GM12878 (cell line): ENCODE data around the gene HCN3. TPM values are rescaled to one million over a fixed set of nuclear protein-coding genes. Genes with fewer than 3 reads are reported as not detected.
A peak's percentile ranks its signal among the peaks of the same experiment; 100 is the strongest.

ENCODE experiments used
- BACH1 ChIP-seq: fragments of 450-650 bp; IDR thresholded peaks from 2 replicates; pipeline ENCODE4 v1.6.1; 2017; ENCODE audit warnings: mild to moderate bottlenecking, borderline replicate concordance
- CBX3 ChIP-seq: fragments of 200-600 bp; sonication (generic); IDR thresholded peaks from 2 replicates; pipeline ENCODE4 v1.6.1; 2016; ENCODE audit warnings: low read depth, borderline replicate concordance
- CHD4 ChIP-seq: fragments of 200-600 bp; sonication (generic); IDR thresholded peaks from 2 replicates; pipeline ENCODE4 v1.6.1; 2016; ENCODE audit warnings: mild to moderate bottlenecking
- HDGF ChIP-seq: fragments of 450-650 bp; IDR thresholded peaks from 2 replicates; pipeline ENCODE4 v1.6.1; 2016; ENCODE audit warnings: antibody characterized with exemption
- MEF2A ChIP-seq: IDR thresholded peaks from 2 replicates; pipeline ENCODE4 v1.6.1; 2011; ENCODE audit warnings: low read depth, mild to moderate bottlenecking, low read length, moderate library complexity; ENCODE audit not compliant: insufficient read depth
- NFXL1 ChIP-seq: fragments of 450-650 bp; IDR thresholded peaks from 2 replicates; pipeline ENCODE4 v1.6.1; 2017; ENCODE audit warnings: antibody characterized with exemption, mild to moderate bottlenecking, borderline replicate concordance
- NR2C2 ChIP-seq: IDR thresholded peaks from 2 replicates; pipeline ENCODE4 v1.6.1; 2011; ENCODE audit warnings: borderline replicate concordance, low read depth; ENCODE audit not compliant: control insufficient read depth, insufficient read length
- SMARCA5 ChIP-seq: fragments of 450-650 bp; IDR thresholded peaks from 2 replicates; pipeline ENCODE4 v1.6.1; 2017; ENCODE audit warnings: mild to moderate bottlenecking
- STAT3 ChIP-seq: IDR thresholded peaks from 2 replicates; pipeline ENCODE4 v1.6.1; 2011; ENCODE audit warnings: low read depth, low read length, improper control_type of control experiment
- ZSCAN29 ChIP-seq: fragments of 450-650 bp; IDR thresholded peaks from 2 replicates; pipeline ENCODE4 v1.6.1; 2017; ENCODE audit warnings: mild to moderate bottlenecking, moderate library complexity
- polyA plus RNA-seq, 11 experiments: library from polyadenylated mRNA; depleted of rRNA in 4 of 11; unstranded in 6 of 11; stranded (reverse) in 5 of 11; fragments of >200 nt; fragmentation: Nextera tagmentation in 4 of 11; fragmentation: Illumina TruSeq in 1 of 11; extraction: Ambion mirVana in 4 of 11; extraction: Trizol in 1 of 11; gene quantifications; 1 replicate in 1 of 11; 2 replicates in 10 of 11; pipeline versions ENCODE4 v1.2.1 to v1.2.3, GENCODE V29; 2011 to 2016; ENCODE audit warnings: inconsistent platforms in 2 of 11, missing spikeins in 2 of 11, low read depth in 1 of 11
- total RNA-seq, 4 experiments: library from RNA; depleted of rRNA in 3 of 4; stranded (reverse); fragments of >200 nt in 3 of 4; fragmentation: Illumina TruSeq in 1 of 4; extraction: Trizol in 1 of 4; gene quantifications; 2 replicates each; pipeline versions ENCODE4 v1.2.1 to v1.2.3, GENCODE V29; 2013 to 2021
- TF ChIP-seq, protein P1 (sequence below): fragments of 450-650 bp; formaldehyde crosslinking; IDR thresholded peaks from 2 replicates; pipeline ENCODE4 v1.4.0; 2022; ENCODE audit warnings: mild to moderate bottlenecking, moderate library complexity
- TF ChIP-seq, protein P2 (sequence below): fragments of 450-650 bp; IDR thresholded peaks from 2 replicates; pipeline ENCODE4 v1.6.1; 2017; ENCODE audit warnings: antibody characterized with exemption, mild to moderate bottlenecking, moderate library complexity
- TF ChIP-seq, protein P3 (sequence below): fragments of 450-650 bp; IDR thresholded peaks from 2 replicates; pipeline ENCODE4 v1.6.1; 2014; ENCODE audit warnings: mild to moderate bottlenecking
- TF ChIP-seq, protein P4 (sequence below): IDR thresholded peaks from 2 replicates; pipeline ENCODE4 v1.6.1; 2012; ENCODE audit warnings: improper control_type of control experiment, low read depth, low read length; ENCODE audit not compliant: insufficient replicate concordance
- TF ChIP-seq, protein P5 (sequence below): IDR thresholded peaks from 2 replicates; pipeline ENCODE4 v1.6.1; 2012; ENCODE audit warnings: low read depth, low read length, improper control_type of control experiment

HCN3 gene
- total and polyA plus RNA-seq, 10 of the 15 experiments (the other 5 are each of a cell fraction or from before 2014, with no cell fraction given) = 0.08 to 4.1 (median 1.8) TPM

DNA sequence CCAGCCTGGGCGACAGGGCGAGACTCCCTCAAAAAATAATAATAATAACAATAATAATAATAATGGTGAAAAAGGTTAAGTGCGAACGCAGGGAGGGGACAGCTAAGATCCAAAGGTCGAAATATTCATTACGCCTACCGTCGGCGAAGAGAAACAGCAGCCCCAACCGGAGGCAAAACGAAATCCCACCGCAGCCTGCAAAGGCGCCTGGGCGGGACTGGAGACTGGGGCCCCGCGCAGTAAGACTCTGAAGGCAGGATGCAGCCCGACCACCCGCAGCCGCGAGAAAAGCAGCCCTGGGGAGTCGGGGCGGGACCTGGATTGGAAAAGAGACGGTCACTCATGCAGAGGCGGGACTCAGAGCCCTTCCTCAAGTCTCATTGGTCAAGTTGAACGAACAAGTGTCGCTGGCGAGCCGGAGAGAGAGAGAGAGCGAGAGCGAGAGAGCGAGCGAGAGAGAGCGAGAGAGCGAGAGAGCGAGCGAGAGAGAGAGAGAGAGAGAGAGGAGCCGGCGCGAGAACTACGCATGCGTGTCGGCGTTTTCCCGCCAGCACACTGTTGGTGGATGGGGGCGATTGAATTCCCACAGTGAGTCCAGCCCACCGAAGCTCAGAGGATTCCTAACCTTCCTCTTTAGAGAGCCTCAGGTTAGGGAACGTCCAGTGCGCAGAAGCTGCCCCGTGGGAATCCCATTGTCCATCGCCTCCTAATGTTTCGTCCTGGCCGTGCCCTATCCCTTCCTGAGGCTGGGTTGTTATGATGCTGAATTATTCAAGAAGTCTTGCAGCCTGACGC lies 32.7 kb upstream of the HCN3 start (continued):
- TF ChIP-seq, protein P1, sequence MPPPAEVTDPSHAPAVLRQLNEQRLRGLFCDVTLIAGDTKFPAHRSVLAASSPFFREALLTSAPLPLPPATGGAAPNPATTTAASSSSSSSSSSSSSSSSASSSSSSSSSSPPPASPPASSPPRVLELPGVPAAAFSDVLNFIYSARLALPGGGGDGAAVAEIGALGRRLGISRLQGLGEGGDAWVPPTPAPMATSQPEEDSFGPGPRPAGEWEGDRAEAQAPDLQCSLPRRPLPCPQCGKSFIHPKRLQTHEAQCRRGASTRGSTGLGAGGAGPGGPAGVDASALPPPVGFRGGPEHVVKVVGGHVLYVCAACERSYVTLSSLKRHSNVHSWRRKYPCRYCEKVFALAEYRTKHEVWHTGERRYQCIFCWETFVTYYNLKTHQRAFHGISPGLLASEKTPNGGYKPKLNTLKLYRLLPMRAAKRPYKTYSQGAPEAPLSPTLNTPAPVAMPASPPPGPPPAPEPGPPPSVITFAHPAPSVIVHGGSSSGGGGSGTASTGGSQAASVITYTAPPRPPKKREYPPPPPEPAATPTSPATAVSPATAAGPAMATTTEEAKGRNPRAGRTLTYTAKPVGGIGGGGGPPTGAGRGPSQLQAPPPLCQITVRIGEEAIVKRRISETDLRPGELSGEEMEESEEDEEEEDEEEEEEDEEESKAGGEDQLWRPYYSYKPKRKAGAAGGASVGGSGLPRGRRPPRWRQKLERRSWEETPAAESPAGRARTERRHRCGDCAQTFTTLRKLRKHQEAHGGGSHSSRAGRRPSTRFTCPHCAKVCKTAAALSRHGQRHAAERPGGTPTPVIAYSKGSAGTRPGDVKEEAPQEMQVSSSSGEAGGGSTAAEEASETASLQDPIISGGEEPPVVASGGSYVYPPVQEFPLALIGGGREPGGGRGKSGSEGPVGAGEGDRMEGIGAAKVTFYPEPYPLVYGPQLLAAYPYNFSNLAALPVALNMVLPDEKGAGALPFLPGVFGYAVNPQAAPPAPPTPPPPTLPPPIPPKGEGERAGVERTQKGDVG (CRISPR knock-in tag) = no peak
- peak; percentile 92 for TF ChIP-seq SMARCA5
- TF ChIP-seq, protein P2, sequence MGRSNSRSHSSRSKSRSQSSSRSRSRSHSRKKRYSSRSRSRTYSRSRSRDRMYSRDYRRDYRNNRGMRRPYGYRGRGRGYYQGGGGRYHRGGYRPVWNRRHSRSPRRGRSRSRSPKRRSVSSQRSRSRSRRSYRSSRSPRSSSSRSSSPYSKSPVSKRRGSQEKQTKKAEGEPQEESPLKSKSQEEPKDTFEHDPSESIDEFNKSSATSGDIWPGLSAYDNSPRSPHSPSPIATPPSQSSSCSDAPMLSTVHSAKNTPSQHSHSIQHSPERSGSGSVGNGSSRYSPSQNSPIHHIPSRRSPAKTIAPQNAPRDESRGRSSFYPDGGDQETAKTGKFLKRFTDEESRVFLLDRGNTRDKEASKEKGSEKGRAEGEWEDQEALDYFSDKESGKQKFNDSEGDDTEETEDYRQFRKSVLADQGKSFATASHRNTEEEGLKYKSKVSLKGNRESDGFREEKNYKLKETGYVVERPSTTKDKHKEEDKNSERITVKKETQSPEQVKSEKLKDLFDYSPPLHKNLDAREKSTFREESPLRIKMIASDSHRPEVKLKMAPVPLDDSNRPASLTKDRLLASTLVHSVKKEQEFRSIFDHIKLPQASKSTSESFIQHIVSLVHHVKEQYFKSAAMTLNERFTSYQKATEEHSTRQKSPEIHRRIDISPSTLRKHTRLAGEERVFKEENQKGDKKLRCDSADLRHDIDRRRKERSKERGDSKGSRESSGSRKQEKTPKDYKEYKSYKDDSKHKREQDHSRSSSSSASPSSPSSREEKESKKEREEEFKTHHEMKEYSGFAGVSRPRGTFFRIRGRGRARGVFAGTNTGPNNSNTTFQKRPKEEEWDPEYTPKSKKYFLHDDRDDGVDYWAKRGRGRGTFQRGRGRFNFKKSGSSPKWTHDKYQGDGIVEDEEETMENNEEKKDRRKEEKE = 0 out of 2 replicates have a peak, but pooled peaks have one; percentile 27
- no peak for TF ChIP-seq CBX3
- TF ChIP-seq, protein P3, sequence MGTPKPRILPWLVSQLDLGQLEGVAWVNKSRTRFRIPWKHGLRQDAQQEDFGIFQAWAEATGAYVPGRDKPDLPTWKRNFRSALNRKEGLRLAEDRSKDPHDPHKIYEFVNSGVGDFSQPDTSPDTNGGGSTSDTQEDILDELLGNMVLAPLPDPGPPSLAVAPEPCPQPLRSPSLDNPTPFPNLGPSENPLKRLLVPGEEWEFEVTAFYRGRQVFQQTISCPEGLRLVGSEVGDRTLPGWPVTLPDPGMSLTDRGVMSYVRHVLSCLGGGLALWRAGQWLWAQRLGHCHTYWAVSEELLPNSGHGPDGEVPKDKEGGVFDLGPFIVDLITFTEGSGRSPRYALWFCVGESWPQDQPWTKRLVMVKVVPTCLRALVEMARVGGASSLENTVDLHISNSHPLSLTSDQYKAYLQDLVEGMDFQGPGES = peak; percentile 74
- TF ChIP-seq, protein P4, sequence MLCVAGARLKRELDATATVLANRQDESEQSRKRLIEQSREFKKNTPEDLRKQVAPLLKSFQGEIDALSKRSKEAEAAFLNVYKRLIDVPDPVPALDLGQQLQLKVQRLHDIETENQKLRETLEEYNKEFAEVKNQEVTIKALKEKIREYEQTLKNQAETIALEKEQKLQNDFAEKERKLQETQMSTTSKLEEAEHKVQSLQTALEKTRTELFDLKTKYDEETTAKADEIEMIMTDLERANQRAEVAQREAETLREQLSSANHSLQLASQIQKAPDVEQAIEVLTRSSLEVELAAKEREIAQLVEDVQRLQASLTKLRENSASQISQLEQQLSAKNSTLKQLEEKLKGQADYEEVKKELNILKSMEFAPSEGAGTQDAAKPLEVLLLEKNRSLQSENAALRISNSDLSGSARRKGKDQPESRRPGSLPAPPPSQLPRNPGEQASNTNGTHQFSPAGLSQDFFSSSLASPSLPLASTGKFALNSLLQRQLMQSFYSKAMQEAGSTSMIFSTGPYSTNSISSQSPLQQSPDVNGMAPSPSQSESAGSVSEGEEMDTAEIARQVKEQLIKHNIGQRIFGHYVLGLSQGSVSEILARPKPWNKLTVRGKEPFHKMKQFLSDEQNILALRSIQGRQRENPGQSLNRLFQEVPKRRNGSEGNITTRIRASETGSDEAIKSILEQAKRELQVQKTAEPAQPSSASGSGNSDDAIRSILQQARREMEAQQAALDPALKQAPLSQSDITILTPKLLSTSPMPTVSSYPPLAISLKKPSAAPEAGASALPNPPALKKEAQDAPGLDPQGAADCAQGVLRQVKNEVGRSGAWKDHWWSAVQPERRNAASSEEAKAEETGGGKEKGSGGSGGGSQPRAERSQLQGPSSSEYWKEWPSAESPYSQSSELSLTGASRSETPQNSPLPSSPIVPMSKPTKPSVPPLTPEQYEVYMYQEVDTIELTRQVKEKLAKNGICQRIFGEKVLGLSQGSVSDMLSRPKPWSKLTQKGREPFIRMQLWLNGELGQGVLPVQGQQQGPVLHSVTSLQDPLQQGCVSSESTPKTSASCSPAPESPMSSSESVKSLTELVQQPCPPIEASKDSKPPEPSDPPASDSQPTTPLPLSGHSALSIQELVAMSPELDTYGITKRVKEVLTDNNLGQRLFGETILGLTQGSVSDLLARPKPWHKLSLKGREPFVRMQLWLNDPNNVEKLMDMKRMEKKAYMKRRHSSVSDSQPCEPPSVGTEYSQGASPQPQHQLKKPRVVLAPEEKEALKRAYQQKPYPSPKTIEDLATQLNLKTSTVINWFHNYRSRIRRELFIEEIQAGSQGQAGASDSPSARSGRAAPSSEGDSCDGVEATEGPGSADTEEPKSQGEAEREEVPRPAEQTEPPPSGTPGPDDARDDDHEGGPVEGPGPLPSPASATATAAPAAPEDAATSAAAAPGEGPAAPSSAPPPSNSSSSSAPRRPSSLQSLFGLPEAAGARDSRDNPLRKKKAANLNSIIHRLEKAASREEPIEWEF = no peak
- TF ChIP-seq MEF2A = peak; percentile 88
- TF ChIP-seq NFXL1 = no peak
- TF ChIP-seq HDGF = peak; percentile 80
- TF ChIP-seq, protein P5, sequence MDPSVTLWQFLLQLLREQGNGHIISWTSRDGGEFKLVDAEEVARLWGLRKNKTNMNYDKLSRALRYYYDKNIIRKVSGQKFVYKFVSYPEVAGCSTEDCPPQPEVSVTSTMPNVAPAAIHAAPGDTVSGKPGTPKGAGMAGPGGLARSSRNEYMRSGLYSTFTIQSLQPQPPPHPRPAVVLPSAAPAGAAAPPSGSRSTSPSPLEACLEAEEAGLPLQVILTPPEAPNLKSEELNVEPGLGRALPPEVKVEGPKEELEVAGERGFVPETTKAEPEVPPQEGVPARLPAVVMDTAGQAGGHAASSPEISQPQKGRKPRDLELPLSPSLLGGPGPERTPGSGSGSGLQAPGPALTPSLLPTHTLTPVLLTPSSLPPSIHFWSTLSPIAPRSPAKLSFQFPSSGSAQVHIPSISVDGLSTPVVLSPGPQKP = peak; percentile 15; the same call in 1 of the 2 replicates
- TF ChIP-seq STAT3 = 0 out of 2 replicates have a peak, but pooled peaks have one; percentile 20
- no peak for TF ChIP-seq NR2C2
- TF ChIP-seq BACH1 = peak; percentile 71; the same call in 1 of the 2 replicates
- peak; percentile 92 for TF ChIP-seq ZSCAN29
- TF ChIP-seq CHD4 = no peak
